Breast epithelium (tissue), 3 donors: ENCODE measurements around the gene FITM1.

Experiments used
- POLR2A ChIP-seq: fragments of 450-650 bp; IDR thresholded peaks from one replicate; pipeline ENCODE4 v1.6.1; 2016; ENCODE audit warnings: antibody characterized with exemption, mild to moderate bottlenecking, moderate library complexity
- TF ChIP-seq, protein P1 (sequence below), 3 donors: fragments of 450-650 bp; IDR thresholded peaks; one replicate each; pipeline ENCODE4 v1.5.1; 2016 to 2017; ENCODE audit warnings: antibody characterized with exemption in 3 of 3, mild to moderate bottlenecking in 3 of 3, moderate library complexity in 3 of 3

DNA sequence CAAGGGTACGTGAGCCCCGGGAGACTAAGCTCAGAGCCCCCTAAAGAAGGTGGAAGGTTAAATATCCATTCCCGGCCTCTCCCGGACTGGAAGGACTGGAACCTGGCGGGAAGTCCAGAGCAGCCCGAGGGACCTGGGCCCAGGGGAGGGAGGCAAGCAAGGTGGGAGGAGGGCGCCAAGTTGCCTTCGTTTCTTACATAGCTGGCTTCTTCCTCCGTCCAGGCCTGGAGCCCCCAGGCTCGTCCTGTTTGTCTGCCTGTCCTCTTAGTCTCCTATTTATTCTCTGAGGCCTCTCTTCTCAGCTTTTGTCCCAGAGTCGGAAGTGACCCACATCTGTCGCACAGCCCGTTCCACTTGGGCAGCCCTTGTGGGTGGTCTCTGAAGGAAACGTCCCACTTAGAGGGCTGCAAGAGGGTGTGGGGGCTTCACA is 35.6 kb upstream of the FITM1 start:
- TF ChIP-seq POLR2A = no peak
- TF ChIP-seq, protein P1, sequence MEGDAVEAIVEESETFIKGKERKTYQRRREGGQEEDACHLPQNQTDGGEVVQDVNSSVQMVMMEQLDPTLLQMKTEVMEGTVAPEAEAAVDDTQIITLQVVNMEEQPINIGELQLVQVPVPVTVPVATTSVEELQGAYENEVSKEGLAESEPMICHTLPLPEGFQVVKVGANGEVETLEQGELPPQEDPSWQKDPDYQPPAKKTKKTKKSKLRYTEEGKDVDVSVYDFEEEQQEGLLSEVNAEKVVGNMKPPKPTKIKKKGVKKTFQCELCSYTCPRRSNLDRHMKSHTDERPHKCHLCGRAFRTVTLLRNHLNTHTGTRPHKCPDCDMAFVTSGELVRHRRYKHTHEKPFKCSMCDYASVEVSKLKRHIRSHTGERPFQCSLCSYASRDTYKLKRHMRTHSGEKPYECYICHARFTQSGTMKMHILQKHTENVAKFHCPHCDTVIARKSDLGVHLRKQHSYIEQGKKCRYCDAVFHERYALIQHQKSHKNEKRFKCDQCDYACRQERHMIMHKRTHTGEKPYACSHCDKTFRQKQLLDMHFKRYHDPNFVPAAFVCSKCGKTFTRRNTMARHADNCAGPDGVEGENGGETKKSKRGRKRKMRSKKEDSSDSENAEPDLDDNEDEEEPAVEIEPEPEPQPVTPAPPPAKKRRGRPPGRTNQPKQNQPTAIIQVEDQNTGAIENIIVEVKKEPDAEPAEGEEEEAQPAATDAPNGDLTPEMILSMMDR (IDR thresholded peaks at IDR 0.05) = no peak
